NCI-H2107 (cell line): ENCODE data around the gene COL18A1.

Experiments
- DNase-seq: peaks from one replicate; lab custom pipeline; 2025; lab: John Stamatoyannopoulos, UW

Gene COL18A1

DNA sequence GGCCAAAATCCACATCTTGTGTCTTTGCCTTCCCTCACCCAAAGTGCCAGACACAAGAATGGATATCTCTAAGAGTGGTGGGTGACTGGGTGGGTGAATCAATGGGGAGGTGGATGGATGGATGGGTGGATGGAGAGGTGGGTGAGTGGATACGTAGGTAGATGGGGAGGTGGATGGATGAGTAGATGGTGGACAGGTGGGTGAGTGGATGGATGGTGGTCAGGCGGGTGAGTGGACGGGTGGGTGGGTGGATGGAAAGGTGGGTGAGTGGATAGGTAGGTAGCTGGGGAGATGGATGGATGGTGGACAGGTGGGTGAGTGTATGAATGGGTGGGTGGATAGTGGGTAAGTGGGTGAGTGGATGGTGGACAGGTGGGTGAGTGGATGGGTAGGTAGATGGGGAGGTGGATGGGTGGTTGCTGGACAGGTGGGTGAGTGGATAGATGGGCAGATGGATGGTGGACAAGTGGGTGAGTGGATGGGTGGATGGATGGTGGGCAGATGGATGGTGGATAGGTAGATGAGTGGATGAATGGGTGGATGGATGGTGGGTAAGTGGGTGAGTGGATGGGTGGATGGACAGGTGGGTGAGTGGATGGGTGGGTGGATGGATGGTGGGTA, 103.0 kb downstream of the COL18A1 start:
- no peak for DNase-seq

DNA sequence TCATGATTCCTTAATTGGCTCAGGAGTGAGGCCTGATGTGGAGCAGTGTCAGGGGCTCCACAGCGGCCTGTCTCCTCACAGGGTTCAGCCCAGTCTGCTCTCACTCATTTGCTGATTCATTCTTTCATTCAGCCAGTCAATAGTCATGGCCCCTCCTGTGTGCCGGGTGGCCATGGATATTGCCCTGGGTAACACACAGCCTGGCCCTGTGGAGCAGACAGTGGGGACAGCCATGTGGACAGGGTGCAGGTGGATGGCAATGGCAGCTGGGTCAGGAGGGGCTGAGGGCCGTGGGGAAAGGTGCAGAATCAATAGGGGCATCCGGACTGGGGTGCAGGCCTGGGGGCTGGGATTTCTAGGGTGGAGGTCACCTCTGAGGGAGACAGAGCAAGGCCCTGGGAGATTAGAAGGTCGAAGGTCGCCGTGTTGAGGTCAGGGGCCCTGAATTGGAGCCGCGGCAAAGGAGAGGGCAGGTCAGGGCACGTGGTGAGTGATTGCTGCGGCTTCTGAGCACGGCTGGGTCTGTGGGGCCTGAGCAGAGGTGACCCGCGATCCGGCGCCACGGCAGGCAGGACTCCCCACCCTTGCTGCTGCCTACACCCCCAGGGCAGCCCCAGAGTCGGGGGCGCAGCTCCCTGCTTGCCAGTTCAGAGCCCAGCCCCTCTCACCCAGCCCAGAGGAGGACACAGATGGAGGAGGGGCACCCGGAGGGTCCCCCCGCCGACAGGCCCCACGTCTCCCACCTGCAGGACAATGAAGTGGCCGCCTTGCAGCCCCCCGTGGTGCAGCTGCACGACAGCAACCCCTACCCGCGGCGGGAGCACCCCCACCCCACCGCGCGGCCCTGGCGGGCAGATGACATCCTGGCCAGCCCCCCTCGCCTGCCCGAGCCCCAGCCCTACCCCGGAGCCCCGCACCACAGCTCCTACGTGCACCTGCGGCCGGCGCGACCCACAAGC, 103.9 kb downstream of the COL18A1 start:
- no peak for DNase-seq

DNA sequence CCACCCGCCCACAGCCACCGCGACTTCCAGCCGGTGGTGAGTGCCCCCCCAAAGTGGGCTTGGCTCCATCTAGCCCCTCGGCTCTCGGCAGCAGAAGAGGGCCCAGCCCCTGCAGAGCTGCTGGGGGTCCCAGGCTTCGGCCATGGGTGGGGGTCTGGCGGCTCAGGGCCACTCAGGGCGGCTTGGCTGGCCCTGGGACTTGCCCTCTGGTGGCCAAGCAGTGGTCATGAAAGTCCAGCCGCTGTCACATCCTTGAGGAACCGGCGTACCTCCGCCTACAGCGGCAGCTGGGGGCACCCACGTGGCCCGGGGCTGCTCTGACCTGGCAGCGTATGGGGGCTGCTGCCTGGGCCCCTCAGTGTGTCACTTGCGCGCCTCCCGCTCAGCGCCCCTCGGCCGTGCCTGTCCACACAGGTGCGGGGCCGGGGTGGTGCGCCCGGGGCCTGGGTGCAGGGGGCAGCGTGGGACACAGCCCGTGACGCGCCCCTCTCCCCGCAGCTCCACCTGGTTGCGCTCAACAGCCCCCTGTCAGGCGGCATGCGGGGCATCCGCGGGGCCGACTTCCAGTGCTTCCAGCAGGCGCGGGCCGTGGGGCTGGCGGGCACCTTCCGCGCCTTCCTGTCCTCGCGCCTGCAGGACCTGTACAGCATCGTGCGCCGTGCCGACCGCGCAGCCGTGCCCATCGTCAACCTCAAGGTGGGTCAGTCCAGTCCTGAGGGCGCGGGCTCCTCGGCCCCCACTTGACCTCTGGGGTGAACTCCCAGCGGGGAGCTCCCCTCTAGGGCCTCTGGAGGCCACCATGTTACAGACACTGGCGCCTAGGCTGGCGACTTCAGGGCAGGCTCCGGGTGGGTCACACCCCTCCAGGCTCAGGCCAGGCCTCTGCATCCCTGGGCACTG, 104.9 kb downstream of the COL18A1 start:
- DNase-seq = no peak

DNA sequence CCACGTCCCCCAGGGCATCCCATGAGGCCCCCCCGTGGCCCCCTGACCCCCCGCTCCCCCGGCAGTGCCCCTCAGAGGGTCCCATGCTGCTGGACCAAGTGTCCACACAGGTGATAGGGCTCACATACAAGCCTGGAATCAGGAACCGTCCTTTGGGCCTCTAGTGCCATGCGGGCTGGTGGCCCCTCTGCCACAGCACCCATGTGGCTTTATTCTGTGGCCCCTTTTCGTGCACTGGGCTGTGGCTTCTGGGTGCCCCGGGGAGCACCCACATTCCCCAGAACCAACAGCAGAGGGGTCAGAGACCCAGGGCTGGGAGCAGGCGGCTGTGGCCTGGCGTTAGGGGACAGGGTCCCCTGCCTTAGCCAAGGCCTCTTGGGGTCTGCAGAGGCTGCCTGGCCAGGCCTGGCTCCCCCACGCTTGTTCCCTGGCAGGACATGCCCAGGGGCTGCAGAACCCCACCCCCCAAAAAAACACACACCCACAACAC, 105.5 kb downstream of the COL18A1 start:
- no peak for DNase-seq

DNA sequence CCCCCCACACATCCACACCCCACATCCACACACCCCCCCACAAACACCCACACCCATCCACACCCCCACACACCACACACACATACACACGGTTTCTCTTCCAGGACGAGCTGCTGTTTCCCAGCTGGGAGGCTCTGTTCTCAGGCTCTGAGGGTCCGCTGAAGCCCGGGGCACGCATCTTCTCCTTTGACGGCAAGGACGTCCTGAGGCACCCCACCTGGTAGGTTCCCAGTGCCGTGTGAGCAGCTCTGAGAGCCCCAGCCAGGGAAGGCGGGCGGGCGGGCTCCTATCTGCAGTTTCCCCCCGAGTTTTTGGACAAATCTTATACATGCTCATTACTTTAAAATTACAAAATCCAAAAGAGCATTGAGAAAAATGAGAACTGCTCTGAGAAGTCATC, 106.0 kb downstream of the COL18A1 start:
- DNase-seq = no peak

DNA sequence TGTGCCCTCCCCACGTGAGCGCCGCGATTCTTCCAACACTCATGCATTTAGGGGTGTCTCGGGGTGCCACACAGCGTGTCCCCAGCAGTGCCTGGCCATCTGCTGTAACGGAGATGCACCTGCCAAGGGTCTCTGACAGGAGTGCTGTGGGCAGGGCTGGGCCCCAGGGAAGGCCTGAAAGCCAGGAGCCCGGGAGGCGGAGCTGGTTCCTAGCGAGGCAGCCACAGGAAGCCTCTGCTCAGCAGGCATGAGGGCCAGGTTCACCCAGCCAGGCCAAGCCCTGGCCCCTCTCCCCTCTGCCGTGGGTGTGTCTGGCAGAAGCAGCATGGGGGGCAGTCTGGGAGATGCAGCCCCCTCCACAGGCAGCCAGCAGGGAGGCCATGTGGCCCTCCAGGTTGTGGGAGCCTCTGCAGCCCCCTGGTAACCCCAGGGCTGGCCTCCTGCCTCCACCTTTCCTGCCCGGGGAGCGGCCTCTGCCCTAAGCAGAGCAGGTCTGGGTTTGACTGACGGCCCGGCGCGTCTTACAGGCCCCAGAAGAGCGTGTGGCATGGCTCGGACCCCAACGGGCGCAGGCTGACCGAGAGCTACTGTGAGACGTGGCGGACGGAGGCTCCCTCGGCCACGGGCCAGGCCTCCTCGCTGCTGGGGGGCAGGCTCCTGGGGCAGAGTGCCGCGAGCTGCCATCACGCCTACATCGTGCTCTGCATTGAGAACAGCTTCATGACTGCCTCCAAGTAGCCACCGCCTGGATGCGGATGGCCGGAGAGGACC, 106.9 kb downstream of the COL18A1 start:
- DNase-seq = no peak

DNA sequence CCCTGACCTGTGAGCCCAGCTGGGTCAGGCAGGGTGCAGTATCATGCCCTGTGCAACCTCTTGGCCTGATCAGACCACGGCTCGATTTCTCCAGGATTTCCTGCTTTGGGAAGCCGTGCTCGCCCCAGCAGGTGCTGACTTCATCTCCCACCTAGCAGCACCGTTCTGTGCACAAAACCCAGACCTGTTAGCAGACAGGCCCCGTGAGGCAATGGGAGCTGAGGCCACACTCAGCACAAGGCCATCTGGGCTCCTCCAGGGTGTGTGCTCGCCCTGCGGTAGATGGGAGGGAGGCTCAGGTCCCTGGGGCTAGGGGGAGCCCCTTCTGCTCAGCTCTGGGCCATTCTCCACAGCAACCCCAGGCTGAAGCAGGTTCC, 107.6 kb downstream of the COL18A1 start:
- no peak for DNase-seq

DNA sequence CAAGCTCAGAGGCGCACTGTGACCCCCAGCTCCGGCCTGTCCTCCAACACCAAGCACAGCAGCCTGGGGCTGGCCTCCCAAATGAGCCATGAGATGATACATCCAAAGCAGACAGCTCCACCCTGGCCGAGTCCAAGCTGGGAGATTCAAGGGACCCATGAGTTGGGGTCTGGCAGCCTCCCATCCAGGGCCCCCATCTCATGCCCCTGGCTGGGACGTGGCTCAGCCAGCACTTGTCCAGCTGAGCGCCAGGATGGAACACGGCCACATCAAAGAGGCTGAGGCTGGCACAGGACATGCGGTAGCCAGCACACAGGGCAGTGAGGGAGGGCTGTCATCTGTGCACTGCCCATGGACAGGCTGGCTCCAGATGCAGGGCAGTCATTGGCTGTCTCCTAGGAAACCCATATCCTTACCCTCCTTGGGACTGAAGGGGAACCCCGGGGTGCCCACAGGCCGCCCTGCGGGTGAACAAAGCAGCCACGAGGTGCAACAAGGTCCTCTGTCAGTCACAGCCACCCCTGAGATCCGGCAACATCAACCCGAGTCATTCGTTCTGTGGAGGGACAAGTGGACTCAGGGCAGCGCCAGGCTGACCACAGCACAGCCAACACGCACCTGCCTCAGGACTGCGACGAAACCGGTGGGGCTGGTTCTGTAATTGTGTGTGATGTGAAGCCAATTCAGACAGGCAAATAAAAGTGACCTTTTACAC, 108.2 kb downstream of the COL18A1 start:
- DNase-seq = no peak

DNA sequence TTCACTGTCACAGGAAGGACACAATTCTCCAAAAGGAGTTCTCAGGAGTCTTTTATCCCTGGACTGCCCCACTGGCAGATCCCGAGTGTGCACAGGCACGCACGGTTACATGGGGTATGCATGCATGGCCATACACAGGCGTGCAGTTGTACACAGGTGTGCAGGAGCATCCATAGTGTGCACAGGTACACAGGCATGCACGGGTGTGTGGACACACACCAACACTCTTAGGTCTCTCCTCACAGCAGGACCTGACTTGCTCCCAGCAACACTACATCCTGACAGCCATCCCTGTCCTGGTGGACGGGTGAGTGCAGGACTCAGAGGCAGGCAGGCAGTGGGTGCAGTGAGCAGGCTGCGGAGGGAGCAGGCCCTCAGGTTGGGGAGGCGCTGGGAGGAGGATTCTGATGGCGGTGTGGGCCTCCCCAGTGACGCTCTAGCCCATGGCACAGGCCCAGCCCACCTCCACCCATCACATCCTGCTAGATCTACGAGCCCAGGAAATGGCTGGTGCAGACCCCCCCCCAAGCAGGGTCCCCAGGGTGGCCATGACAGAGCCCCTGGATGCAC, 108.9 kb downstream of the COL18A1 start:
- no peak for DNase-seq

DNA sequence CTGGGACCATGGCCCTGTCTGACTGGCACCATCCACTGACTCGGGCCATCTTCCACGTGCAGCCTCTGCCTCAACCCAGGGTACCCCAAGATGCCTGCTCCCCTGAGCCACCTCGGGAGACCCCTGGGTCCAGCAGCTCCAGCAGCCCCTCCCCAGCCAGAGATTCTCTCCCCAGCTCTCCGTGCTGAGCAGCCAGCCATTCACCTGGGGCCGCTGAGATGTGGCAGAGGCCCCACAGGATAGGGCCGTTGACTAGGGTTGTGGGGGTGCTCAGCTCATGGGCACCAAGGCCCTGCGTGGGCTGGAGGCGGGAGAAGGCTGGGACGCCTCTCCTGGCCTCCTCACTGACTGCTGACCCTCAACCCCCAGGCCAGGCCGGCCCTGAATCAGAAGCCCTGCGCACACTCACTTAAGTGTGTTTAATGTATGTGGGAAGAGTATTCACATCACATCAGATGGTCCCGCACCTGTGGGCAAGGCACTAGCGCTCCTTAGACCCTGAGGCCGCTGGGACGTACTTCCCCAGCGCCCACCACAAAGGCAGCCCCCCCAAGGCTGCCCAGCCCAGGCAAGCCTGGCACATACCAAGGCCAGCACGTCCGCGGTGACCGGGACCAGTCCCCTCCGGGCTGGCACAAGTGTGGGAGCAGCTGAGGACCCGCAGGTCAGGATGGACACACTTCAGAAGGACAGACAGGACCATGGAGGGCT, 109.5 kb downstream of the COL18A1 start:
- no peak for DNase-seq

DNA sequence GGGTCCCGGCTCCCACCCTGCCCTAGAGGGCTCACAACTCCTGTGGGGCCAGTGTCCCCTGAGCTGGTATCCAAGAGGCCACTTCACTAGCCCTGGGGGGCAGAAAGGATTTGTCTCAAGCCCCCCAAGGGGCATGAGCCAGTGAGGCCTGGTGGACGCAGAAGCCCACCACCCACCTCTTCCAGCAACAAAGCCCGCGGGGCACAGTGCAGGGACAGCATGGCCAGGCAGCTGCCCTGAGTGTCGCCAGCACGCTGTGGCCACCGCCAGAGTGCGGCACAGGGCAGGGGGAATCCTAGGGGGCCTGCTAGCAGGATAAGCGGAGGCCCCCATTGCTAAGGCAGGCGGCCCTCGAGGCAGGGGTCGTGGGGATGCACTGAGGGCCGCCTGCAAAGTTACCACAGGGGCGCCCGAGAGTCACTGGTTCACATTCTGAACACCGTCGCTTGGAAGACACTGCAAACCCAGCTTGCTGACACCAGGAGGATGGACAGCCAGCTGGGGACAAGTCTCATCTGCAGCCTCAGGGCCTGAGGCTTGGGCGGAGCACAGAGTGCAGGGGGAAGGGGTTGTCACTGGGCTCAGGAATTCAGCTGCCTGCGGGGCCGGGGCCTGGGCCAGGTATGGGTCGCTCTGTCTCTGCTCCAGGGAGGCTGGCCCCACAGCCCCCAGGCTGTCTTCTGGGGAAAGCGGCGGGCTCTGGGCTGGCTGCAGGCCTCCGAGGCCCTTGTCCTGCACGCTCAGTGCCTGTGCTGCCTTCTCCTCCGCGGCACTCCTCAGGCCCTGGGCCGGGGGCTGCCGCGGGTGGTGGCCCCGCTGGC, 110.5 kb downstream of the COL18A1 start:
- no peak for DNase-seq

DNA sequence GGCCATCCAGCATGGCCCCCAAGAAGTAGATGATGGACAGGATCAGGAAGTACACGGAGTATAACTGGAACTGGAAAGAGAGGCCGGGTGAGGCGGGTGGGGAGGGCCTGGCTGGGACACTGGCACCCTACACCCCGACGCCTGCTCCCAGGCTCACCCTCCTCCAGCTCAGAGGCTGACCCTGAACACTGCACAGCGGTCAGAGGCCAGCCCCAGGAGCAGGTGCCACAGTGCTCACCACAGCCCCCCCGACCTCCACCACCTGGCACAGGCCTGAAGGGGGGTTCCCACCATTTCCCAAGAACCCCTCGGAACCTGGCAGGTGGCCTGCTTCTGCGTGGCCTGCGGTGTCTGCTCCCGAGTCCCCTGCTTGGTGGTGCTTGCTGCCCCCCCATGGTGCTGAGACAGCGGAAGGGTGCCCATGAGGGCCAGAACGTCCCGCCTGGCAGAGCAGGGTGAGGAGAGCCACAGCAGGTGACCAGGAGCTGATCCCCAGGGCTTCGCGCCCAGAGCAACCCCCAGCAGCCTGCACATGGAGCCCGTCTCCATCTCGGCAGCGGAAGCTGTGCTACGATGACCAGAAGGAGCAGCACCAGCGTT, 111.2 kb downstream of the COL18A1 start:
- no peak for DNase-seq

DNA sequence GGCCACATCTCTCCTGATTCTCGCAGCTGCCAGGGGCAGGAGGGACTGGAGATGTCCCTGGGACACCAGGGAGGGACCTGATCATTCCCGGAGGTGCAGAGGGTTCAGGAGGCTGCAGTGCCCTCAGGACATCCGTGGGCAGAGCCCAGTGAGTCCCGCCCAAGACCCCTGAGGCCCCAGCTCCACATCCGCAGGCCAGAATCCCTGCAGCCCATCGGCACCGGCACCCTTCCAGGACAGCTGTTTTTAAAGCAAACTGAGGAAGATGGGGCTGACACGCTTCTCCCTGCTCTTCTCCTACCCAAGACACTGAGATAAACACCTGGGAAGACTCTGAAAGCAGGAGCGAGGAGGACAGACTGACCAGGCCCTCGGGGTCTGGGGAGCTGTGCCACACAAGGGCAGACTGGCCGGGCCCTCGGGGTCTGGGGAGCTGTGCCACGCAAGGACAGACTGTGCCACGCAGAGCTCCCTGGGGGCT, 111.7 kb downstream of the COL18A1 start:
- DNase-seq = no peak

DNA sequence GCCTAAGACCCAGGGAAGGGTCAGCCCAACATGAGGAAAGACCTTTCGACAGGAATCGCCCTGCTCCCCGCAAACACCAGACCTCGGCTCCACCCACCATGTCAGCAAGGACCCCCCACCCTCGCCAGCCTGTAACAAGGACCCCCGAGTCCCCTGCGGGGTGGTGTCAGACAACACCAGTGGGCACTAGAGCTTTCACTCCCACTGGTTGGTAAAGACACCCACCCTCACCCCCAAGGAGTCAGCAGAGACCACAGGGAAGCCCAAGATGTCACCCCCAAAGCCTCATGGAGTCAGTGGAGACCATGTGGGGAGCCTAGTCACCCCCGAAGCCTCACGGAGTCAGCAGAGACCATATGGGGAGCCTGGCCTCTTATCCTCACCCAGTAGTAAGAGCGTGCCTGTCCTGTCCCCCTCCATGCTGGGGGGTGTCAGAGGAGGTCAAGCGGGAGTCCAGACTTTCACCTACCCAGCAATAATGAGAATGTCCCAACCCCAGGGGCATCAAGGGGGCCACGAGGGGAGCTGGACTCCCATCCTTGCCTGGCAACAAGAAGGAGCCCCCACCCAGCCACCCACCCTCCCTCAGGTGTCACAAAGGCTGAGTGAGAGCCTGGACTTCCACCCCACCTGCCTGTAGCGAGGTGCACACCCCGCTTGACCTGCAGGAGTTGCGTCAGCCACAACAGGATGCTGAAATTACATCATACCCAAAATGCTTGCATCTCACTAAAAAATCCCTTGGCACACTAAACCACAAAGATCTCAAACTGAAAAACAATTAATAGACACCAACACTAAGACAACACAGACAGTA, 112.5 kb downstream of the COL18A1 start:
- DNase-seq = no peak

DNA sequence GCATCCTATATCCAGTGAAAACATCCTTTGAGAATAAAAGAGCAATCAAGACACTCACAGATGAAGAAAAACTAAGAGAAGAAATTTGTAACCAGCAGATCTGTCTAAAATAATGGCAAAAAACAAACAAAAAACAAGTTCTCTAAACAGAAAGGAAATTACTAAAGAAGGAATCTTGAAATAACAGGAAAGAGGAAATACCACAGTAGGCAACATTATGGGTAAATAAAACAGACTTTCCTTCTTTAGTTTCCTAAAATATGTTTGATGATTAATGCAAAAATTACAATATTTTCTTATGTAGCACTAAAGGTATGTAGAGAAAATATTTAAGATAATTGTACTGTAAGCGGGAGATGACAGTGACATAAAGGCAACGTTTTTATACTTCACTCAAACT, 113.8 kb downstream of the COL18A1 start:
- no peak for DNase-seq

DNA sequence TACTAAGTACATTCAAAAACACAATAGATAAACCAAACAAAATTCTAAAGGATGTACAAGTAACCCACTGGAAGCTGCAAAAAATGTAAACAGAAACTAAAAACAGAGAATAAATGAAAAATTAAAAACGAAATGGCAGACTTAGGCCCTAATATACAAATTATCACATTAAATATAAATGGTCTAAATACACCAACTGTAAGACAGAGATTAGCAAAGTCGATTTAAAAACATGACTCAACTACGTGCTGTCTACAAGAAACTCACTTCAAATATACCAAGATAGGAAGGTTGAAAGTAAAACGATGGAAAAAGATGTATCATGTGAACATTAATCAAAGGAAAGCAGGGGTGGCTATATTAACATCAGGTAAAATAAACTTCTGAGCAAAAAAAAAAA, 114.2 kb downstream of the COL18A1 start:
- DNase-seq = no peak

DNA sequence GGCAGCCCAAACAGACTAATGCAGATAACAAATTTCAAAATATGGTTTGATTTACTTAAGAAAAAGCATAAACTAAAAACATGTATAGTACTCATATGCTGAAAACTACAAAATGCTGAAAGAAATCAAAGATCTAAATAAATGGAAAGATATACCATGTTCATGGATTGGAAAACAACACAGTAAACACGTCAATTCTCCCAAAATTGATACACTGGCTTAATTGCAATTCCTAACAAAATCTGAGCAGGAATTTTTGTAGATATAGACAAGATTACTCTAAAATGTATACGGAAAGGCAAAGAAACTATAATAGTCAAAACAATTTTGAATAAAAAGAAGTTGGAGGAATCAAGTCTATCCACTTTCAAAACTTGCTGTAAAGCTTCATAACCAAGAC, 116.3 kb downstream of the COL18A1 start:
- no peak for DNase-seq

DNA sequence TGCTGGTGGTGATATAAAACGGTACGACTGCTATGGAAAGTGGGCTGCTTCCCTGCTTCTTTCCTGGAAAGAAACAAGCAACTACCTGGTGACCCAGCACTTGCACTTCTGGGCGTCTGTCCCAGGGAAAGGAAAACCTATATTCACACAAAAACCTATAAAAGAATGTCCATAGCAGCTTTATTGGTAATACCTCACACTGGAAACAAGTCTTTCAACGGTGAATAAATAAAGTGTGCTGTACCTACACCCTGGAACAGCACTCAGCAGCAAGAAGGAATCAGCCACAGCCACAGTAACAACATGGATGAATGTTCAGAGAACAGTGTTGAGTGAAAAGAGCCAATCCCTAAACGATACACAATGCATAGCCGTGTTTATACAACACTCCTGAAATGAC, 117.4 kb downstream of the COL18A1 start:
- no peak for DNase-seq
